Stimulated activated naive B cell treated with anti-CD40 and anti-IgM and Interleukin-4, amounts not matched to agents 10 μg/mL and 1 μg/mL and 100 μg/mL, for 72 hours (primary cell): ENCODE measurements around the gene ARHGAP11B.
A peak's percentile ranks its signal among the peaks of the same experiment; 100 is the strongest.
"Not testable (repeated sequence)": the region's sequence is repeated elsewhere in the genome, so short reads cannot be mapped to it uniquely, and the experiment has no call there.

Source experiments
- ATAC-seq, 2 donors: fragments of 150-1000 bp; cut with Tn5 transposase; replicated peaks; 2 replicates each; pipeline ENCODE4 v1.10.0; 2021; ENCODE audit warnings: moderate library complexity in 1 of 2
- DNase-seq: peaks from one replicate; pipeline ENCODE4 v3.0.0; 2021
- H3K27ac Mint-ChIP-seq: one replicate; pipeline ENCODE4 v1.8.0; 2022; ENCODE audit warnings: mild to moderate bottlenecking, mixed read lengths
- H3K27me3 Mint-ChIP-seq, 2 donors: one replicate each; pipeline ENCODE4 v1.8.0; 2022; ENCODE audit warnings: mixed read lengths in 2 of 2
- H3K36me3 Mint-ChIP-seq, 2 donors: one replicate each; pipeline ENCODE4 v1.8.0; 2022; ENCODE audit warnings: mixed read lengths in 2 of 2, mild to moderate bottlenecking in 1 of 2
- H3K4me1 Mint-ChIP-seq, 2 donors: one replicate each; pipeline ENCODE4 v1.8.0; 2022; ENCODE audit warnings: mixed read lengths in 2 of 2, mild to moderate bottlenecking in 1 of 2
- H3K4me3 Mint-ChIP-seq, 2 donors: one replicate each; pipeline ENCODE4 v1.8.0; 2022; ENCODE audit warnings: mild to moderate bottlenecking in 2 of 2, mixed read lengths in 2 of 2, moderate library complexity in 1 of 2
- H3K9me3 Mint-ChIP-seq, 2 donors: one replicate each; pipeline ENCODE4 v1.8.0; 2022; ENCODE audit warnings: mixed read lengths in 2 of 2, mild to moderate bottlenecking in 1 of 2

Gene ARHGAP11B

GRCh38 chr15:30625436-30626193 lies at the start of gene ARHGAP11B:
ARHGAP11B (plus strand) TSS chr15:30626128.
- Mint-ChIP-seq H3K27ac (peak within 1 kb of the TSS; percentile 93), H3K4me3 (peak within 1 kb of the TSS; percentile 90 to 95), H3K4me1 (peaks cover 5 to 12% of the 10 kb centered on the region in 2 donors)
- H3K27me3 Mint-ChIP-seq, H3K9me3 Mint-ChIP-seq, H3K36me3 Mint-ChIP-seq: not testable (repeated sequence)
- DNase-seq = peak; percentile 94
- ATAC-seq = peak; percentile 94 to 95

GRCh38 chr15:30579394-30579970 lies 46.4 kb upstream of the ARHGAP11B start:
- not testable (repeated sequence) for DNase-seq, H3K4me1 Mint-ChIP-seq, H3K4me3 Mint-ChIP-seq, H3K27ac Mint-ChIP-seq, H3K36me3 Mint-ChIP-seq, H3K27me3 Mint-ChIP-seq, H3K9me3 Mint-ChIP-seq
- peak; percentile 42 to 83 for ATAC-seq

- not testable (repeated sequence) for H3K4me1 Mint-ChIP-seq, H3K27ac Mint-ChIP-seq, H3K27me3 Mint-ChIP-seq, DNase-seq, H3K4me3 Mint-ChIP-seq, H3K36me3 Mint-ChIP-seq, H3K9me3 Mint-ChIP-seq, ATAC-seq
Observed at GRCh38 chr15:30580716-30581115, 45.2 kb upstream of the ARHGAP11B start.

- H3K36me3 Mint-ChIP-seq, H3K4me3 Mint-ChIP-seq, H3K4me1 Mint-ChIP-seq, H3K27ac Mint-ChIP-seq, ATAC-seq, DNase-seq, H3K27me3 Mint-ChIP-seq, H3K9me3 Mint-ChIP-seq: not testable (repeated sequence)
Observed at GRCh38 chr15:30598953-30599352, 27.0 kb upstream of the ARHGAP11B start.

- H3K4me1 Mint-ChIP-seq, H3K27me3 Mint-ChIP-seq, H3K36me3 Mint-ChIP-seq, H3K27ac Mint-ChIP-seq, ATAC-seq, H3K4me3 Mint-ChIP-seq, H3K9me3 Mint-ChIP-seq, DNase-seq: not testable (repeated sequence)
Observed at GRCh38 chr15:30603796-30604195, 22.1 kb upstream of the ARHGAP11B start, which contains the start of gene GOLGA8H. GOLGA8H (plus strand) TSS chr15:30604028; CDS start chr15:30604126, 98 bp downstream.

- not testable (repeated sequence) for H3K27me3 Mint-ChIP-seq, H3K4me1 Mint-ChIP-seq, H3K36me3 Mint-ChIP-seq, ATAC-seq, H3K9me3 Mint-ChIP-seq, H3K27ac Mint-ChIP-seq, DNase-seq, H3K4me3 Mint-ChIP-seq
Observed at GRCh38 chr15:30612271-30612670, 13.7 kb upstream of the ARHGAP11B start.

GRCh38 chr15:30621342-30621741 lies 4.6 kb upstream of the ARHGAP11B start:
- H3K4me1 Mint-ChIP-seq, H3K27ac Mint-ChIP-seq, H3K4me3 Mint-ChIP-seq, ATAC-seq, H3K27me3 Mint-ChIP-seq, H3K9me3 Mint-ChIP-seq, H3K36me3 Mint-ChIP-seq, DNase-seq: not testable (repeated sequence)

- Mint-ChIP-seq H3K27ac (peak overlapping the region; percentile 93), H3K4me1 (peaks cover 5 to 12% of the 10 kb centered on the region in 2 donors), H3K4me3 (peak overlapping the region; percentile 90 to 95)
- not testable (repeated sequence) for H3K27me3 Mint-ChIP-seq, H3K36me3 Mint-ChIP-seq, DNase-seq, H3K9me3 Mint-ChIP-seq
- peak in 1 of 2 donors; percentile 5 for ATAC-seq
Observed at GRCh38 chr15:30626194-30626565, 252 bp downstream of the ARHGAP11B start.

GRCh38 chr15:30626632-30627031 lies 704 bp downstream of the ARHGAP11B start:
- H3K36me3 Mint-ChIP-seq, DNase-seq, ATAC-seq, H3K9me3 Mint-ChIP-seq, H3K27me3 Mint-ChIP-seq: not testable (repeated sequence)
- Mint-ChIP-seq H3K27ac (peak overlapping the region; percentile 93), H3K4me3 (peak overlapping the region; percentile 90 to 95), H3K4me1 (peaks cover 5 to 12% of the 10 kb centered on the region in 2 donors)

GRCh38 chr15:30650012-30650929 lies 24.3 kb downstream of the ARHGAP11B start:
- Mint-ChIP-seq H3K9me3 (peaks cover 4% of the 10 kb centered on the region in 2 donors), H3K36me3 (peaks cover 11 to 24% of the 10 kb centered on the region in 2 donors), H3K27me3 (no peaks in the 10 kb centered on the region), H3K4me3 (peak overlapping the region in 1 of 2 donors; percentile 26), H3K4me1 (peaks cover 15 to 20% of the 10 kb centered on the region in 2 donors), H3K27ac (peak overlapping the region; percentile 48)
- peak; percentile 64 to 88 for ATAC-seq
- DNase-seq = peak; percentile 12

- not testable (repeated sequence) for H3K4me3 Mint-ChIP-seq, H3K36me3 Mint-ChIP-seq, H3K27me3 Mint-ChIP-seq, ATAC-seq, H3K27ac Mint-ChIP-seq, DNase-seq, H3K4me1 Mint-ChIP-seq, H3K9me3 Mint-ChIP-seq
Observed at GRCh38 chr15:30661154-30661553, 35.2 kb downstream of the ARHGAP11B start.

GRCh38 chr15:30669621-30670020 lies 43.7 kb downstream of the ARHGAP11B start:
- H3K27ac Mint-ChIP-seq, DNase-seq, H3K4me3 Mint-ChIP-seq, H3K9me3 Mint-ChIP-seq, ATAC-seq, H3K27me3 Mint-ChIP-seq, H3K4me1 Mint-ChIP-seq: not testable (repeated sequence)
- peaks cover 7 to 13% of the 10 kb centered on the region in 2 donors for H3K36me3 Mint-ChIP-seq

GRCh38 chr15:30670056-30670455 lies 44.1 kb downstream of the ARHGAP11B start:
- peaks cover 7 to 13% of the 10 kb centered on the region in 2 donors for H3K36me3 Mint-ChIP-seq
- H3K4me3 Mint-ChIP-seq = no peak overlapping the region
- no peak for ATAC-seq
- peaks cover 0 to 2% of the 10 kb centered on the region in 2 donors for H3K4me1 Mint-ChIP-seq
- no peaks in the 10 kb centered on the region for H3K27me3 Mint-ChIP-seq
- no peak overlapping the region for H3K27ac Mint-ChIP-seq
- peaks cover 2 to 6% of the 10 kb centered on the region in 2 donors for H3K9me3 Mint-ChIP-seq
- no peak for DNase-seq

- Mint-ChIP-seq H3K4me3 (no peak overlapping the region), H3K27ac (no peak overlapping the region), H3K4me1 (peaks cover 0 to 2% of the 10 kb centered on the region in 2 donors), H3K27me3 (no peaks in the 10 kb centered on the region), H3K9me3 (peaks cover 2 to 6% of the 10 kb centered on the region in 2 donors), H3K36me3 (peaks cover 7 to 15% of the 10 kb centered on the region in 2 donors)
- no peak for ATAC-seq
- no peak for DNase-seq
Observed at GRCh38 chr15:30671309-30671708, 45.4 kb downstream of the ARHGAP11B start.
